ENCODE results near the gene DNAI2.
A peak's percentile ranks its signal among the peaks of the same experiment; 100 is the strongest.

GRCh38 chr17:74282587-74283370, 8.7 kb downstream of the DNAI2 start:
- TF ChIP-seq POLR2A (IDR thresholded peaks at IDR 0.05; ENCODE audit: low read length) (no peak), REST (IDR thresholded peaks at IDR 0.05) (no peak), MAX (IDR thresholded peaks at IDR 0.05) (no peak), RNF2 (IDR thresholded peaks at IDR 0.05; ENCODE audit: borderline replicate concordance, low read depth) (no peak), FOSL2 (IDR thresholded peaks at IDR 0.05) (no peak), FOSL2 (CRISPR knock-in tag; IDR thresholded peaks at IDR 0.05) (peak; percentile 38; the same call in 1 of the 2 replicates), KDM5A (IDR thresholded peaks at IDR 0.05) (no peak), EHMT2 (IDR thresholded peaks at IDR 0.05; ENCODE audit: low read depth) (no peak), CTCF (IDR thresholded peaks at IDR 0.05) (no peak), MAFK (IDR thresholded peaks at IDR 0.05; ENCODE audit: partially characterized antibody) (no peak), HEYL (CRISPR knock-in tag; IDR thresholded peaks at IDR 0.05) (no peak), HDAC2 (IDR thresholded peaks at IDR 0.05) (no peak), EP300 (IDR thresholded peaks at IDR 0.05) (no peak), ZFP36 (IDR thresholded peaks at IDR 0.05; ENCODE audit: borderline replicate concordance, partially characterized antibody) (no peak)
- TF ChIP-seq, protein P1, sequence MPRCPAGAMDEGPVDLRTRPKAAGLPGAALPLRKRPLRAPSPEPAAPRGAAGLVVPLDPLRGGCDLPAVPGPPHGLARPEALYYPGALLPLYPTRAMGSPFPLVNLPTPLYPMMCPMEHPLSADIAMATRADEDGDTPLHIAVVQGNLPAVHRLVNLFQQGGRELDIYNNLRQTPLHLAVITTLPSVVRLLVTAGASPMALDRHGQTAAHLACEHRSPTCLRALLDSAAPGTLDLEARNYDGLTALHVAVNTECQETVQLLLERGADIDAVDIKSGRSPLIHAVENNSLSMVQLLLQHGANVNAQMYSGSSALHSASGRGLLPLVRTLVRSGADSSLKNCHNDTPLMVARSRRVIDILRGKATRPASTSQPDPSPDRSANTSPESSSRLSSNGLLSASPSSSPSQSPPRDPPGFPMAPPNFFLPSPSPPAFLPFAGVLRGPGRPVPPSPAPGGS (IDR thresholded peaks at IDR 0.05), result no peak
